HG03060 (cell line): ENCODE results near the gene ZNF496.
"Not testable (repeated sequence)": the region's sequence is repeated elsewhere in the genome, so short reads cannot be mapped to it uniquely, and the experiment has no call there.

ENCODE experiments used
- ATAC-seq: cut with Tn5 transposase; IDR thresholded peaks from one replicate; pipeline ENCODE4 v1.9.1; 2021; ENCODE audit warnings: low read depth, moderate number of reproducible peaks; ENCODE audit not compliant: unreplicated experiment

ZNF496 gene

DNA sequence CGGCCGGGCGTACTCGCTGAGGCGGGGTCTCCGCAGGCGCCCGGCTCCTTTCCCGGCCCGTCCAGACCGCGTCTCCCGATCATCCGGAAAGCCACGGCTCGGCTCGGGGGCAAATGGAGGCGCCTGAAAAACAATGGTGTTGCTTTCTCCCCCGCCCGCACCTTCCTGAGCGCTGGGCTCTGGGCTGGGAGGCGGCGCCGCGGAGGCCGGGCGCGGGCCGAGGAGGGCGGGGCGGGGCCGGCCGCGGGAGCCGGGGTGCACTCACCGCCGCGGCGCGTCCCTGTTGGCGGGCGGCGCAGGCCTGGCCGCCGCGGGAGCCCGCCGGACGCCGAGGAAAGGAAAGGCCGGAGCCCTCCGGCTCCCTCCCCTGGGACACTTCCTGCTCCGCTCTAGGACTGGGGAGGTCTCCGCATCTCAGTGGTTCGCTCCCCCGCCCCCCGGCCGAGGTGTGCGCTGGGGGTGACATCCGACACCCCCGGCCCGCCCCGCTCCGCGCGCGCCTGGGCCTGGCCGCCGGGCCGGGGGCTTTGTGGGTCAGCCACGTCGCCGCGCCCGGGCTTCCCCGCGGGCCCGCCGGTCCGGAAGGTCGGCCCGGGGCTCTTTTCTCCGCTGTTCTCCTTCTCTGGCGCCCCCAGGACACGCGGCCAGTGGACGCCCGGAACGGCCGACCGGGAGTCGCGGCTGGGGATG, at the start of gene ZNF496:
TSS of gene ZNF496 (minus strand) at position 343 of the 690 bp plus-strand sequence. CDS start 2,289 bp downstream, outside the sequence.
- ATAC-seq, result peak; percentile 44

DNA sequence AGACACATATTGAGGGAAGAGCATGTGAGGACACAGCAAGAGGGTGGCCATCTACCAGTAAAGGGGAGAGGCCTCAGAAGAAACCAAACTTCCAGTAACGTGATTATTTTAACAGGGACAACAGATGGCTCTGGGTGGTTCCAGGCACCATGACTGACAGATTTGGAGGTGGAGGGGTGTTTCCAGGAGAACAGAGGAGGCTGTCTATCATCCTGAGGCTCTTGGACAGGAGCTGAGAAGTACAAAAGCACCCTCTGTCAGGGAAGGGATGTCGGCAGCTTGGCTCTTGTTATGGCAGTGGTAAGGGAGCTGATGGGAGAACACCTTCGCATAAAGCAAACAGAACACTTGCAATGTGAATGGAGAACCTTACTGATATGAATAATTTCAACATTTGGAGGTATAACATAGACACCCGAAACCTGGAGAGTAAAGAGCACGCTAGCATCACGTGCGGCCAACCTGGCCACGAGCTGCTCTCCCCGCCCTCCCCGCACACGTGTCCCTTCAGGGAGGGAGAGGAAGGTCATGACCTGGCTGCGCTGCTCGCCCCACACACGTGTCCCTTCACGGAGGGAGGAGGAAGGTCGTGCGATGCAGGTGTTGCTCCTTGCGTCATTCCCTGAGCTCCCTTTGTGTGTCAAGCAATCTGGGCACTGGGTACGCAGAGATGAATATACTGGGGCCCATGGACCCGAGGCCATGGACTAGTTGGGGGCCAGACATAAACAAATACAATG, 46.8 kb upstream of the ZNF496 start:
- no peak for ATAC-seq

DNA sequence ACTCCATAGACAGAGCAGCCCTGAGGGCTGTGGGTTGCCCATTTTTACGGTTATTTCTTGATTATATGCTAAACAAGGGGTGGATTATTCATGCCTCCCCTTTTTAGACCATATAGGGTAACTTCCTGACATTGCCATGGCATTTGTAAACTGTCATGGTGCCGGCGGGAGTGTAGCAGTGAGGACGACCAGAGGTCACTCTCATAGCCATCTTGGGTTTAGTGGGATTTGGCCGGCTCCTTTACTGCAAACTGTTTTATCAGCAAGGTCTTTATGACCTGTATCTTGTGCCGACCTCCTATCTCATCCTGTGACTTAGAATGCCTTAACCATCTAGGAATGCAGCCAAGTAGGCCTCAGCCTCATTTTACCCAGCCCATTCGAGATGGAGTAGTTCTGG, 46.0 kb upstream of the ZNF496 start:
- ATAC-seq, result not testable (repeated sequence)

DNA sequence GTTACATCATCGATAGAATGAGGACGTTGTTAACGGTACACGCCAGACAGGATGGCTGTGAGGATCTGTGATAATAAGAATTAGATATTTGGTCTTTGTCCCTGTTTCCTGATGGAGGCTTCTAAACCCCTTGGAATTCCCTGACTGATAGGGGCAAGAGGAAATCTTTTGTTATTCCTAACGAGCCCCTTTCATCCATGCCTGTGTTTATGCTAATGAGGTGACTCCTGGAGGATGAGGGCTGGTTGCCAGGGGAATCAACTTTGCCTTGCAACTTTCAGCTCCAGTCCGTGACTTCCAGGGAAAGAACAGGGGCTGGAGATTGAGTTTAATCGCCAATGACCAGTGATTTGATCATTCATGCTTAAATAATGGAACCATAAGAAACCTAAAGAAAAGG, 45.0 kb upstream of the ZNF496 start:
- ATAC-seq, result no peak

DNA sequence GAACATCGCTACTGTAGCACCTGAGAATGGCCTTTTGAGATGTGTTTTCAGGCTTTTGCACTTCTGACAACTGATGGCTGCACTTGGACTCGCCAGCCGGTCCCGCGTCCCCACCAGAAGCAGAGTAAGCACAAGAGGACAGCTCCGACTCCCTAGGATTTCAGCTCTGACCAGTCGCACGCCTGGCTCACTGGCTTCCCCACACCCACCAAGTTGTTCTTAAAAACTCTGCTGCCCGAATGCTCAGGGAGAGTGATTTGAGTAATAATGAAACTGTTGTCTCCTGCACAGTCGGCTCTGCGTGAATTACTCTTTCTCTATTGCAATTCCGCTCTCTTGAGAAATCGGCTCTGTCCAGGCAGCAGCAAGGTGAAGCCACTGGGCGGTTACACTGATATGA, 44.1 kb upstream of the ZNF496 start:
- ATAC-seq, result no peak

DNA sequence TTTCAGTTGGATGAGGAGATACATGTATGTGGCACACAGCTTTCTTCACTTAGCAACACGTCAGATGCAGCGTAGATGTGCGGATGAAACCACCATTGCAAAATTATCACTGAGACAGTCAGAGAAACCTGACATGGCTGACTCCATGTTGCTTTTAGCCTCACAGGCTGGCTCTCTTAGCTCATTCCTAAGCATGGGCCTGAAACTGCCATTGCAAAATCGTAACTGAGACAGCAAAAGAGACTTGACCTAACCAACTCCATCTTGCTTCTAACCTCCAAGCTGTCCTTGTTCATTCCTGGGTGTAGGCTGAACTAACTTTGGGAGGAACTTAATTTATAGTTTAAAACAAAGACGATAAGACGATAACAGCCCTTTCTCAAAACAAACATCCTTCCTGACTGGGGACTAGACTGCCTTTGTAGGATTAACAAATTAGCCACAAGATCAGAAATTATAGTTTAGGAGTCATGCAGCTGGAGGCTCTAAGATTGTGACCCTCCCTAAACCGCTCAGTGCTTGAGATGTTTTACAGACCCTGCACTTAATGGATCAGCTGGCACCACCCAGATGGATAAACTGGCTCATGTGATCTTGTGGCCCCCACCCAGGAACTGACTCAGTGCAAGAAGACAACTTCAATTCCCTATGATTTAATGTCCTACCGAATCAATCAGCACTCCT, 43.1 kb upstream of the ZNF496 start:
- not testable (repeated sequence) for ATAC-seq

DNA sequence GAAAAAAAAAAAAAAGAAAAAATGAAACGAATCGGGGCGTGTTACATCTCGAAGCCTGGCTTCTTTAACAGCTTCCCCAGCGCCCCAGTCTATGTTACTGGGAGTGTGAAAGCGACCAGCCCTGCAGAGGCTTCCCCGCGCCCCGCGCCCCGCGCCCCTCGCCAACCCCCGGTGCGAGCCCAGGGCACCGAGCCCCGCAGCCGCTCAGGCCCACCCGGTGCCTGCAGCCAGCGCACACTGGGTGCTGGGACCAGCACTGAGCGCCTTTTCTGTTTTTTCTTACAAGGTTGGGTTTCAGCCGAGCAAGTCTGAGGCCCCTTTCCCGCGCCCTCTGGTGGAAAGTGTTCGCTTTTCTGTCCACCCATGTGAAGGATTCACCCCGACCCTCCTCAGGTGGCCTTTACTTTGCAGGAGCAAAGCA, 42.1 kb upstream of the ZNF496 start:
- ATAC-seq, result peak; percentile 73

DNA sequence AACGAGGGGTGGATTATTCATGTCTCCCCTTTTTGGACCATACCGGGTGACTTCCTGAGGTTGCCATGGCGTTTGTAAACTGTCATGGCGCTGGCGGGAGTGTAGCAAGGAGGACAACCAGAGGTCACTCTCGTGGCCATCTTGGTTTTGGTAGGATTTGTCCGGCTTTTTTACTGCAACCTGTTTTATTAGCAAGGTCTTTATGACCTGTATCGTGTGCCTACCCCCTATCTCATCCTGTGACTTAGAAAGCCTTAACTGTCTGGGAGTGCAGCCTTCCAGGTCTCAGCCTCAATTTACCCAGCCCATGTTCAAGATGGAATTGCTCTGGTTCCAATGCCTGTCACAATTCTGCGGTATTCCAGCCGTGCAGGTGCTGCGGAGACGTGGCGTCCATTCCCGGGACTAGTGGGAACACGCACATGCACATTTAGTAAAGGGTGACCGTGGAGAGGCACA, 40.2 kb upstream of the ZNF496 start:
- ATAC-seq, result no peak

DNA sequence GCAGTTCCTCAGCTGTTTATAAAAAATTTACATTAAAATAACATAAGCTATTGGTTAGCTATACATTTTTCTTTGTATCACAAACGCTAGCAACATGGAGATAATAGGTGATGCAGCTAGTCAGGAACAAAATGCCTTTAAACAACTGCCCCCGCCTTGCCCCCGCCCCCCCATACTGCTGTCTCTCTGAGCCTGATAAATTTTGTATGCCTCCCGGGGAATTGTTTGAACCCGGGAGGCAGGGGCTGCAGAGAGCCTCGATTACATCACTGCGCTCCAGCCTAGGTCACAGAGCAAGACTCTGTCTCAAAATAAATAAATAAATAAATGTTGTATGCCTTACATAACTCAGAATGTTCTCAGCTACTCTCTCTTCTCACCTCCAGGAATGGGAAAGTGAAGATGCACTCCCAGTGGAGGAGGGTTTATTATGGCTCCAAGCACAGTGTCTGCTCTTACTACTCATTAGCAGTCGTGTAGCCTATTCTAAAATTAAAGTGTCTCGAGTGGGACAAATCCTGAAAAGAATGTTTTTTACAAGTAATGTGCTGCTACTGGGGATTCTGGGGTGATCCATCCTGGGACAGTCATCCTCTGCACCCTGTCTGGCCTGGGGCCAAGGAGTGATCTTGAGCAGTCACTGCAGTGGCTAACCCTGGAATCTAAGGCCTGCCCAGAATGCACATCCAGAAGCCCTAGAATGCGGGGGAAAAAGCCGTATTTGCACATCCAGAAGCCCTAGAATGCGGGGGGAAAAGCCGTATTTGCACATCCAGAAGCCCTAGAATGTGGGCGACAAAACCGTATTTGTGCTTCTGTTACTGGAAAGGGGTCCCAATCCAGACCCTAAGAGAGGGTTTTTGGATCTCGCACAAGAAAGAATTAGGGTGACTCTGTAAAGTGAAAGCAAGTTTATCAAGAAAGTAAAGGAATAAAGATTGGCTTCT, 39.4 kb upstream of the ZNF496 start:
- no peak for ATAC-seq

DNA sequence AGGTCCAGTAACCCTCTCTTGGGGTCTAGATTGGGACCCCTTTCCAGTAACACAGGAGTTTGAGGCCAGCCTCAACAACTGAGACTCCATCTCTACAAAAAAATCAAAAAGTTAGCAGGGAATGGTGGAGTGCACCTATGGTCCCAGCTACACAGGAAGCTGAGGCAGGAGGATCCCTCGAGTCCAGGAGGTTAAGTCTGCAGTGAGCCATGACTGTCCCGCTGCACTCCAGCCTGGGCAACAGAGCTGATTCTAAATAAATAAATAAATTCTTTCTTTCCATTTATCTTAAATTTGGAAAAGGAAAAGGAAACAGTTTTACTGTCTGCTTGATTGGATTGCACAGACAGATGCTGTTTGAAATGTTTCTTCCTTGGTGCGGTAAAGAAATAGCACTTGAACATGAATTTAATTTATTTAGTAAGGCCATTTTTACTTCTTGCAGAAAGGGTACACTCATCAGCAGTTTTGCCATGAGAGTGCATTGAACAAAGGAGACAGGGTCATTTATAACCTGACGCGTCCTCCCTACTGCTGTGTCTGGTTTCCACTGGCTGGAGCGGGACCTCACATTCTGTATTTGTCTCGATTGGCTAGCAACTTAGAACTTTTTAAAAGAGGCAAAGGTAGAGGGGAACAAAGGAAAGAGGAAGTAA, 37.0 kb upstream of the ZNF496 start:
- no peak for ATAC-seq

DNA sequence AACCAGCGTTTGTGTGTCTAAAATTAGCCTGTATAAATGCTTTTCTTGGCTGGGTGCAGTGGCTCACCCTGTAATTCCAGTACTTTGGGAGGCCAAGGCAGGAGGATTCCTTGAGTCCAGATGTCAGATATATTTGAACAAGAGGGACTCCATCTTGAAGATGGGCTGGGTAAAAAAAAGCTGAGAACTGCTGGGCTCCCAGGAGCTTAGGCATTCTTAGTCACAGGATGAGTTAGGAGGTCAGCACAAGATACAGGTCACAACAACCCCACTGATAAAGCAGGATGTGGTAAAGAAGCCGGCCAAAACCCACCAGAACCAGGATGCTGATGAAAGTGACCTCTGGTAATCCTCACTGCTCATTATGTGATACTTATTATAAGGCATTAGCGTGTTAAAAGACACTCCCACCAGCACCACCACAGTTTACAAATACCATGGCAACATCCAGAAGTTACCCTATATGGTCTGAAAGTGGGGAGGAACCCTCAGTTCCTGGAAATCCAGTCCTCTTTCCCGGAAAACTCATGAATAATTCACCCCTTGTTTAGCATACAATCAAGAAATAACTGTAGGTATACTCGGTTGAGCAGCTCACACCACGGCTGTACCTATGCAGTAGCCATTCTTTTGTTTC, 36.2 kb upstream of the ZNF496 start:
- ATAC-seq, result no peak

DNA sequence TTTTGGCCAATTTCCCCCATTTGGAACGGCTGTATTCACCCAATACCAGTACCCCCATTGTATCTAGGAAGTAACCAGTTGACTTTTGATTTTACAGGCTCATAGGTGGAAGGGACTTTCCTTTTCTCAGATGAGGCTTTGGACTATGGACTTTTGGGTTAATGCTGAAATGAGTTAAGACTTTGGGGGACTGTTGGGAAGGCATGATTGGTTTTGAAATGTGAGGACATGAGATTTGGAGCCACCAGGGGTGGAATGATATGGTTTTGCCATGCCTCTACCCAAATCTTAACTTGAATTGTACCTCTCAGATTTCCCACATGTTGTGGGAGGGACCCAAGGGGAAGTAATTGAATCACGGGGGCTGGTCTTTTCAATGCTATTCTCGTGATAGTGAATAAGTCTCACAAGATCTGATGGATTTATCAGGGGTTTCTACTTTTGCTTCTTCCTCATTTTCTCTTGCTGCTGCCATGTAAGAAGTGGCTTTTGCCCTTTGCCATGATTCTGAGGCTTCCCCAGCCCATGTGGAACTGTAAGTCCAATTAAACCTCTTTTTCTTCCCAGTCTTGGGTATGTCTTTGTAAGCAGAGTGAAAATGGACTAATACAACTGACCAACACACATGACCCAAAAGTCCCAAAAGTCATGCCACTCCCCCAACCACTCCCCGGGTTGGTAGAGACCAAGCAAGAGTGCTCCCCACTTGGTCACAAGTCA, 35.4 kb upstream of the ZNF496 start:
- ATAC-seq, result no peak

DNA sequence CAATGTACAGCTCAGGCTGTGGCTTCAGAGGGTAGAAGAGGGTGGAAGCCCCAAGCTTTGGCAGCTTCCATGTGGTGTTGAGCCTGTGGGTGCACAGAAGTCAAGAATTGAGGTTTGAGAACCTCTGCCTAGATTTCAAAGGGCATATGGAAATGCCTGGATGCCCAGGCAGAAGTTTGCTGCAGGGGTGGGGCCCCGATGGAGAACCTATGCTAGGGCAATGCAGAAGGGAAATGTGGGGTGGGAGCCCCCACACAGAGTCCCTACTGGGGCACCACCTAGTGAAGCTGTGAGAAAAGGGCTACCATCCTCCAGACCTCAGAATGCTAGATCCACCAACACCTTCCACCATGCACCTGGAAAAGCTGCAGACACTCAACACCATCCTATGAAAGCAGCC, 34.7 kb upstream of the ZNF496 start:
- not testable (repeated sequence) for ATAC-seq

DNA sequence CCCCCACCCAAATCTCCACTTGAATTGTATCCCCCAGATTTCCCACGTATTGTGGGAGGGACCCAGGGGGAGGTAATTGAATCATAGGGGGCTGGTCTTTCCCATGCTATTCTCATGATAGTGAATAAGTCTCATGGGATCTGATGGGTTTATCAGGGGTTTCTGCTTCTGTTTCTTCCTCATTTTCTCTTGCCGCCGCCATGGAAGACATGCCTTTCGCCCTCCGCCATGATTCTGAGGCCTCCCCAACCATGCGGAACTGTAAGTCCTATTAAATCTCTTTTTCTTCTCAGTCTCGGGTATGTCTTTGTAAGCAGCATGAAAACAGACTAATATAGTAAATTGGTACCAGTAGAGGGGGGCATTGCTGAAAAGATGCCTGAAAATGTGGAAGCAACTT, 33.4 kb upstream of the ZNF496 start:
- no peak for ATAC-seq

DNA sequence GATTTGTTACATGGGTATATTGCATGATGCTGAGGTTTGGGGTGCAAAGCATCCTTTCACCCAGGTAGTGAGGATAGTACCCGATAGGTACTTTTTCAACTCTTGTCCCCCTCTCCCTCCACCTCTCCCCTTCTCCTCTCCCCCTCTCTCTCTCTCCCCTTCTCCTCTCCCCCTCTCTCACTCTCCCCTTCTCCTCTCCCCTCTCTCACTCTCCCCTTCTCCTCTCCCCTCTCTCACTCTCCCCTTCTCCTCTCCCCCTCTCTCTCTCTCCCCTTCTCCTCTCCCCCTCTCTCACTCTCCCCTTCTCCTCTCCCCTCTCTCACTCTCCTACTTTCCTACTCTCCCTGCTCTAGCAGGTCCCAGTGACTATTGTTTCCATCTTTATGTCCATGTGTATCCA, 31.3 kb upstream of the ZNF496 start:
- not testable (repeated sequence) for ATAC-seq

DNA sequence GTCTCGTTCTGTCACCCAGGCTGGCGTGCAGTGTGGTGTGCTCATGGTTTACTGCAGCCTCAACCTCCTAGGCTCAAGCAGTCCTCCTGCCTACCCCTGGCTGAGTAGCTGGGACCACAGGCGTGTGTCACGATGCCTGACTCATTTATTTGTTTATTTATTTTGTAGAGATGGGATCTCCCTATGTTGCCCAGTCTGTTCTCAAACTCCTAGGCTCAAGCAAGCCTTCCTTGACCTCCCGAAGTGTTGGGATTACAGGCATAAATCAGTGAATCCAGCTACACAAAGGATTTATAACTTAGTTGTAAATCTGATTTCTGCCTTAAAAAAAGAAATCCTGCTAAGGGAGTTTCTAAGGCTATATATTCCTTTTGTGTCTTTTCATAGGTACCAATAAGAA, 30.5 kb upstream of the ZNF496 start:
- ATAC-seq, result no peak

DNA sequence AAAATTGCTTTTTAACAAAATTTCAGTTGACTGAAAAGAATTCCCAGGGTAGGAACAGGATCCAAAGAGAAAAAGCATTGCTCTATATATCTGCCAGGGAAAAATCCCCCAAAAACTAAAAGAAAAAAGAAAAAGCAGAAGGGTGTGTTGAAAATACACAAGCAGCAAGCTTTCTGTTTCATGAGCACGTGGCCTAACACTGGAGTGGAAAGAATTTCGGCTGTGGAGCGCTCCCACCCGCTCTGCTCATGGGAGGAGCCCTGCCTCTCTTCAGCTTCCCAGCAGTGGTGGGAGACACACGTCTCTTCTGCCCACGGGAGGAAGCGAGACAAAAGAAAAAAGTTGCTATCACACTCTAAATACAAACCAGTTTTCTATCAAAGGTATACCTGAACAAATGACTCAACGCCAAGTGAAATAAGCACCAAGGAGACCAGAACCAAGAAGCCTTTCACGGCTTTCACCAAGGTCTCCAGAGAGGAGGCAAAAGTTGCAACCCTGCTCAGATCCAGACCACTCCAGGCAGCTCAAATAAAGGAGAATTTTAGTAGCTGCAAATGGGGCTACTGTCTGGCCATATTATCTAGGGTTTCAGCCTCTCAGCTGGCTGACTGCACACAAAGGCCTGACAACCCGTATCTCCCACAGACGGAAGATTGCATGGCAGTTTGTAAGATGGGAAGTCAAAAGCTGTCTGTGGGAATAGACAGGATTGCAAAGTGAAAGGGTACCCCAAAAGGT, 29.5 kb upstream of the ZNF496 start:
- no peak for ATAC-seq
